Body of pancreas (tissue), 4 donors: ENCODE results near the gene ZNF546. TPM values are rescaled to one million over a fixed set of nuclear protein-coding genes. Genes with fewer than 3 reads are reported as not detected.

ENCODE experiments used
- ATAC-seq: fragments of 150-250 bp; one replicate; pipeline ENCODE4 v1.9.1; 2016
- DNase-seq, 4 donors: peaks; one replicate each; pipeline ENCODE4 v3.0.0-alpha.2; 2019
- H3K27ac ChIP-seq, 4 donors: fragments of 200-600 bp; sonication (generic); 1 replicate in 3 of 4; 2 replicates in 1 of 4; pipeline versions ENCODE4 v1.5.1 to v1.6.1; 2016 to 2019; ENCODE audit warnings: mild to moderate bottlenecking in 1 of 4, mixed read lengths in 1 of 4, moderate library complexity in 1 of 4
- H3K27me3 ChIP-seq, 2 donors: fragments of 200-600 bp; sonication (generic); one replicate each; pipeline ENCODE4 v1.6.0; 2016; ENCODE audit warnings: mild to moderate bottlenecking in 1 of 2
- H3K36me3 ChIP-seq, 2 donors: fragments of 200-600 bp; sonication (generic); replicated peaks in 1 of 2; 2 replicates each; pipeline ENCODE4 v1.5.1; 2016; ENCODE audit warnings: low read depth in 2 of 2; ENCODE audit not compliant: insufficient read depth in 1 of 2
- H3K4me1 ChIP-seq: fragments of 200-600 bp; sonication (generic); one replicate; pipeline ENCODE4 v1.6.0; 2016
- H3K4me3 ChIP-seq, 2 donors: fragments of 200-600 bp; sonication (generic); 1 replicate in 1 of 2; 2 replicates in 1 of 2; pipeline ENCODE4 v1.5.1; 2016 to 2019
- H3K9me3 ChIP-seq, 3 donors: fragments of 200-600 bp; sonication (generic); 1 replicate in 2 of 3; 2 replicates in 1 of 3; pipeline ENCODE4 v1.5.1; 2016
- CTCF ChIP-seq, 7 experiments: fragments of 450-650 bp in 4 of 7; fragments of 200-600 bp in 3 of 7; sonication (generic) in 3 of 7; IDR thresholded peaks; one replicate each; pipeline ENCODE4 v1.5.1; 2016 to 2019; ENCODE audit warnings: antibody characterized with exemption in 7 of 7
- POLR2A ChIP-seq, 3 donors: fragments of 450-650 bp; IDR thresholded peaks; one replicate each; pipeline ENCODE4 v1.6.1; 2016; ENCODE audit warnings: antibody characterized with exemption in 3 of 3, mild to moderate bottlenecking in 2 of 3
- WGBS, 2 donors: methylation state at CpG; one replicate each; pipeline ENCODE4 v1.1.5; 2017; 5-methylcytosine and 5-hydroxymethylcytosine counted together
- intact Hi-C: fragments of 100-400 bp; cut with DNase I; formaldehyde crosslinking; loops from one replicate; pipeline ENCODE4 v1.15.1; 2023
- total RNA-seq, 2 donors: library from RNA; depleted of rRNA; stranded (reverse); fragments of >200 nt; gene quantifications; one replicate each; pipeline ENCODE4 v1.1.0, GENCODE V29; 2016

Gene ZNF546
- total RNA-seq, 2 donors from 2014 or later = 0.66 to 2.6 TPM

GRCh38 chr19:39983695-39984300, 13.1 kb upstream of the ZNF546 start:
- DNase-seq (no peak), ATAC-seq (no peak)
- 89 to 93% methylated on average over 5 of the region's 5 CpGs for WGBS, 2 donors
- Histone ChIP-seq H3K36me3 (peaks cover 0 to 12% of the 10 kb centered on the region in 2 donors), H3K27me3 (no peaks in the 10 kb centered on the region), H3K4me3 (no peak overlapping the region), H3K4me1 (no peaks in the 10 kb centered on the region), H3K9me3 (peaks cover 0 to 11% (median 0%) of the 10 kb centered on the region in 3 donors), H3K27ac (no peak overlapping the region)
- intact Hi-C loops = no loop called here
- TF ChIP-seq POLR2A (IDR thresholded peaks at IDR 0.05) (no peak), CTCF (IDR thresholded peaks at IDR 0.05) (no peak)

- H3K27me3 ChIP-seq = no peaks in the 10 kb centered on the region
- peaks cover 0 to 11% (median 0%) of the 10 kb centered on the region in 3 donors for H3K9me3 ChIP-seq
- H3K4me1 ChIP-seq = no peaks in the 10 kb centered on the region
- ATAC-seq = no peak
- TF ChIP-seq POLR2A (IDR thresholded peaks at IDR 0.05) (no peak), CTCF (IDR thresholded peaks at IDR 0.05) (no peak)
- peaks cover 0 to 3% of the 10 kb centered on the region in 2 donors for H3K36me3 ChIP-seq
- H3K4me3 ChIP-seq = no peak overlapping the region
- no peak overlapping the region for H3K27ac ChIP-seq
- no peak for DNase-seq
- intact Hi-C loops = no loop called here
These were observed 10.2 kb upstream of the ZNF546 start for GRCh38 chr19:39986643-39987042.

- ATAC-seq (no peak), DNase-seq (no peak)
- peaks cover 0 to 3% of the 10 kb centered on the region in 2 donors for H3K36me3 ChIP-seq
- H3K27me3 ChIP-seq = no peaks in the 10 kb centered on the region
- intact Hi-C loops = no loop called here
- H3K4me1 ChIP-seq = no peaks in the 10 kb centered on the region
- H3K4me3 ChIP-seq = no peak overlapping the region
- TF ChIP-seq POLR2A (IDR thresholded peaks at IDR 0.05) (no peak), CTCF (IDR thresholded peaks at IDR 0.05) (no peak)
- H3K27ac ChIP-seq = no peak overlapping the region
- H3K9me3 ChIP-seq = peaks cover 0 to 11% (median 0%) of the 10 kb centered on the region in 3 donors
These were observed 9.7 kb upstream of the ZNF546 start for GRCh38 chr19:39987167-39987566.

- intact Hi-C loops = no loop called here
- Histone ChIP-seq H3K27ac (no peak overlapping the region), H3K9me3 (peaks cover 0 to 11% (median 0%) of the 10 kb centered on the region in 3 donors), H3K27me3 (no peaks in the 10 kb centered on the region), H3K36me3 (peaks cover 0 to under 1% of the 10 kb centered on the region in 2 donors), H3K4me3 (no peak overlapping the region), H3K4me1 (no peaks in the 10 kb centered on the region)
- TF ChIP-seq POLR2A (IDR thresholded peaks at IDR 0.05) = no peak
- no peak for TF ChIP-seq CTCF (IDR thresholded peaks at IDR 0.05)
- no peak for ATAC-seq
- 80 to 94% methylated on average over 1 of the region's 1 CpG for WGBS, 2 donors
- no peak for DNase-seq
These were observed 9.3 kb upstream of the ZNF546 start for GRCh38 chr19:39987596-39987995.

- Histone ChIP-seq H3K36me3 (no peaks in the 10 kb centered on the region), H3K9me3 (no peaks in the 10 kb centered on the region), H3K27ac (no peak overlapping the region), H3K4me1 (peaks cover 15% of the 10 kb centered on the region), H3K27me3 (no peaks in the 10 kb centered on the region), H3K4me3 (no peak overlapping the region)
- ATAC-seq (no peak), DNase-seq (no peak)
- TF ChIP-seq CTCF (IDR thresholded peaks at IDR 0.05) (no peak), POLR2A (IDR thresholded peaks at IDR 0.05) (no peak)
- 92 to 100% methylated on average over 1 of the region's 1 CpG for WGBS, 2 donors
- intact Hi-C loops = no loop called here
These were observed 3.3 kb upstream of the ZNF546 start for GRCh38 chr19:39993605-39994004.
